ENCODE results near the gene DDX24.

Gene DDX24

GRCh38 chr14:94026889-94027469, 54.0 kb downstream of the DDX24 start:
- no peak overlapping the region for H3K4me3 ChIP-seq (ENCODE audit: low read depth, low read length)
- no peak for TF ChIP-seq CTCF (IDR thresholded peaks at IDR 0.05; ENCODE audit: borderline replicate concordance, insufficient read depth, low read depth, low read length)

- peak within 1 kb of the TSS; percentile 50 for H3K4me3 ChIP-seq (ENCODE audit: low read depth, low read length)
- TF ChIP-seq CTCF (IDR thresholded peaks at IDR 0.05; ENCODE audit: borderline replicate concordance, insufficient read depth, low read depth, low read length): no peak
These were observed 54.7 kb downstream of the DDX24 start, which contains the start of gene OTUB2 for GRCh38 chr14:94026173-94026888. Gene OTUB2 (plus strand): TSS chr14:94026340. CDS start chr14:94026538, 198 bp downstream.

- no peak overlapping the region for H3K4me3 ChIP-seq (ENCODE audit: low read depth, low read length)
These were observed 55.3 kb downstream of the DDX24 start for GRCh38 chr14:94025720-94026119.

GRCh38 chr14:94024549-94024948, 56.5 kb downstream of the DDX24 start:
- no peak for TF ChIP-seq CTCF (IDR thresholded peaks at IDR 0.05; ENCODE audit: borderline replicate concordance, insufficient read depth, low read depth, low read length)
- H3K4me3 ChIP-seq (ENCODE audit: low read depth, low read length): no peak overlapping the region

More at GRCh38 chr14:94025720-94026119, 55.3 kb downstream of the DDX24 start:
- TF ChIP-seq CTCF (IDR thresholded peaks at IDR 0.05; ENCODE audit: borderline replicate concordance, insufficient read depth, low read depth, low read length): no peak

GRCh38 chr14:94022532-94023411, 58.2 kb downstream of the DDX24 start:
- no peak for TF ChIP-seq CTCF (IDR thresholded peaks at IDR 0.05; ENCODE audit: borderline replicate concordance, insufficient read depth, low read depth, low read length)
- H3K4me3 ChIP-seq (ENCODE audit: low read depth, low read length): no peak overlapping the region

- no peak overlapping the region for H3K4me3 ChIP-seq (ENCODE audit: low read depth, low read length)
- no peak for TF ChIP-seq CTCF (IDR thresholded peaks at IDR 0.05; ENCODE audit: borderline replicate concordance, insufficient read depth, low read depth, low read length)
These were observed 59.4 kb downstream of the DDX24 start for GRCh38 chr14:94021416-94022157.
